NOMO-1 treated with DMSO at 0.1 percent for 48 hours (cell line): ENCODE measurements around the gene PACC1.
A peak's percentile ranks its signal among the peaks of the same experiment; 100 is the strongest.

Experiments
- DNase-seq: peaks from one replicate; lab custom pipeline; 2025; ENCODE audit not compliant: unreplicated experiment; lab: John Stamatoyannopoulos, UW

Gene PACC1

DNA sequence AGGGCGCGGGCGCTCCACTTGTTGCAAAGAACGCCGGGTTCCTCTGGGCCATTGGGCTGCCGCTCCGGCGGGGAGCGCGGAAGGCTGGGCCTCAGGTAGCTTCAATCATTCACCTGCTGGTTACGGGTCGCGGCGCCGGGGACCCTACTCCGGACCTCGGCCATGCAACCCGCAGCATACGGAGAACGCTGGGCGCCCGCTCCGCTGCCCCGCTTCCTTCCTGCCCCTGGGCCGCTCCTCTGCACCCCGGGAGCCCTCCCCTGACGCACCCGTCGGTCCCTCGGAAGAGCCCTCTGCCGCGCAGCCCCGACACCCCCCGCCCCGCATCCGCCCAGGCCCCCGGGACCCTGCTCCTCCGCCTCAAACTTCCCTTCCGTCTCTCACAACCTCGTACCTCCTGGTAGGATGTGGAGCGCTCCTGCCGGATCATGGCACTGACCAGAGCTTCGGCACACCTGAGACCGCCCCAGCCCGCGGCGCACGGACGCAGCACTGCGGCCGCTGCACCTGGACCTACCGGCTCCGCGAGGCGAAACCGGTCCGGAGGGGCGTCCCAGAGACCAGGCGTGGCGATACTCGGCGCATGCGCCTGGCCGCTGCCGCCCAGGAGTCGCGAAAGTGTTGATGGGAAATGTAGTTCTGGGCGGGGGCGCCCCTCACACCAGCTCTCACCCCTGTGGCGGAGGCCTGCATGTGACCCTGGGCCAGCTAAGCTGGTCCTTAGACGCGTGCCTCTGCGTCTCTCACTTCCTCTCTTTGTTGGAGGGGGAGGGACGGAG, at the start of gene PACC1:
TSS of gene PACC1 (minus strand) at position 559 of the 779 bp plus-strand sequence. CDS start at position 430, 129 bp downstream.
- DNase-seq: peak; percentile 100

DNA sequence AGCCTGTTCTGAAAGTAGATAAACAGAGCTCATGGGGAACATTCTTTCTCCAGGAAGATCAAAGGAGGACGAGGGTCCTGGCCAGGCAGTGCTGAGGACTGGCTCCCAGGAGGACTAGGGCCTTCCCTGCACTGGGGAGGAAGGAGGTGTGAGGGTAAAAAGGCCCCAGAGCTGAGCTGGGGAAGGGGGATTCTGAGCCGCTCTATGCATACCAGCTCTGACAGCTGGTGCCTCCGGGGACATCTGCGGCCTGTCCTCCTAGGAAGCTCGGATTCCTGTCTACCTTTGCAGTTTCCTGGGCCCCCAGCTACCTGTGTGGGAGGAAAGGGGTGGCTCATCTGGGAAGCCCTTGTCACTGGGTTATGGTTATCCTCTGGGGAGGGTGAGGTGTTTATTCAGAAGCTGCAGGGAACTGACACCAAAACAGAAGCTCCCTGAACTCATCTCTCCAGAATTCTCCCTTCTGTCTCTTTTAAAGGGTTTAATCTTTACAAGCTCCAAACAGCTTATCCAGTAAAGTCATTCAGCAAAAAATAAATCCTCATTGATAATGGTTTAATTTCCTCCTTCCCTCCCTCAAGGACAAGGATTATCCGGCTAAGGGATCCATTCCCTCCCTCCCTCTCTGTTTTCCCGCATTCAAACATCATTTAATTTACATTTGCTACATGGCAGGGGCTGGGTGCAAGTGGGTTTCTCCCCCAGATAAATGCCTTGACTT, 49.0 kb upstream of the PACC1 start:
- DNase-seq: no peak

DNA sequence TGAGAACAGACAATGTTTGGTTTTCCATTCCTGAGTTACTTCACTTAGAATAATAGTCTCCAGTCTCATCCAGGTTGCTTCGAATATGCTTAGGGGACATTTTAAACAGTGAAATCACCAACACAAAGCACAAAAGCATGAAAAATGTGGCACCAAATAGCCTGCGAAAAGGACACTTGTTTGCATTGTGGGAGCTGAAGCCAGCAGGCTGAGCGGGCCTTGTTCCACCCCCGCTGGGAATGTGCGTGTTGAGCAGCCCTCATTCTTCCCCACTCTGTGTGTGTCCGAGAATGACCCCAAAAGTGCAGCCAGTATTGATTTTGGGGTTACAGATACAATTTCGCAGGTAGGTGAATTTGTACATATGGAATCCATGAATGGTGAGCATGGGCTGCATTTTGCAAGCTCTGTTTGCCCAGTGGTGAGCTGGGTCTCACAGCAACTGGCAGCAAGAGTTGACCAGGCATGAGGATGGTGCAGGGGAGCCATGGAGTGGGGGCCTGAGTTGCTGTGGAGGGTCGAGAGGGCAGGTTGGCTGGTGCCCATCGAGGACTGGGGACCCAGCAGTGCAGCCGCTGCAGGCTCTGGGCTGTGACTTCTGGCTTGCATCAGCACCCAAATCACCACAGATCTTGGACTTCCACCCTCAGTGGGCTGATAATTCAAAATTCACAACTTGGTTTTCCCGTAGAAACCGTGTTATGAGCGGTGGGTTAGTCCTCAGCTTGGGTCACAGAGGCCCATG, 47.4 kb upstream of the PACC1 start:
- no peak for DNase-seq

DNA sequence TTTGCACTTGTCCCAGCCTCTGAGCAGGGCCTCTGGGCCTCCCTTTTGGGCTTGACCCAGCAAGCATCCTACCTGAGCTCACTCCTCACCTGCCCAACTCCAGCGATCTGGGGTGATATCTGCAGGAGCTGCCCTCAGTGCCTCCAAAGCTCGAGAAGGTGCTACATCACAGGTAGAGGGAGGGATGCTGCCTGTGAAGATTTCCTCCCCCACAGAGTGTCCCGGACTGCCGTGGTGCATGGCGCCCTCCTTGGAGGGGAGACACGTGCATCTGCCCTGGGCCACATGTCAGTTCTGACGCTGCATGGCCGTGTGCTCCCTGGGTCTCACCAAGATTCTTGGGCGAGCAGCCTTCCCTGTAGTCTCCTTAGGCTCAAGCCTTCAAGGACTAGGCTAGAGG, 45.7 kb upstream of the PACC1 start:
- DNase-seq: no peak

- DNase-seq: no peak
Measured at GRCh38 chr1:212459656-212460055, 45.0 kb upstream of the PACC1 start.

DNA sequence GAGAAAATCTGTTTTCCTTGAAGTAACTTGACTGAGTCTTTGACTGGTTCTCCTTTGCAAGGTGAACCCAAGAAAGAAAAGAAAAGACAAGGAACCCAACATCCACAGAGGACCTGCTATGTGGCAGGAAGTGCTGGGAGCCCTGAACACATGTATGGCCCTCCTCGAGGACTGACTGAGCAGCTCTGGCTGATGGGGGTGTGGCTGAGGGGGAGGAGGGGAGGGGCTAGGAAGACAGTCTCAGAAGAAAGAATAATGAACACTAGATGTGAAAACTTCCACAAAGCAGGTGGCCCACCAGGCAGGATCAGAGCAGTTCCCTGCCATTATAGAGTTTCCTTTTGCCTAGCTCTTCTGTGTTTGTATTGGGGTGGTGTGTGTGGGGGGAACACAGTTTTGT, 44.1 kb upstream of the PACC1 start:
- DNase-seq: no peak

DNA sequence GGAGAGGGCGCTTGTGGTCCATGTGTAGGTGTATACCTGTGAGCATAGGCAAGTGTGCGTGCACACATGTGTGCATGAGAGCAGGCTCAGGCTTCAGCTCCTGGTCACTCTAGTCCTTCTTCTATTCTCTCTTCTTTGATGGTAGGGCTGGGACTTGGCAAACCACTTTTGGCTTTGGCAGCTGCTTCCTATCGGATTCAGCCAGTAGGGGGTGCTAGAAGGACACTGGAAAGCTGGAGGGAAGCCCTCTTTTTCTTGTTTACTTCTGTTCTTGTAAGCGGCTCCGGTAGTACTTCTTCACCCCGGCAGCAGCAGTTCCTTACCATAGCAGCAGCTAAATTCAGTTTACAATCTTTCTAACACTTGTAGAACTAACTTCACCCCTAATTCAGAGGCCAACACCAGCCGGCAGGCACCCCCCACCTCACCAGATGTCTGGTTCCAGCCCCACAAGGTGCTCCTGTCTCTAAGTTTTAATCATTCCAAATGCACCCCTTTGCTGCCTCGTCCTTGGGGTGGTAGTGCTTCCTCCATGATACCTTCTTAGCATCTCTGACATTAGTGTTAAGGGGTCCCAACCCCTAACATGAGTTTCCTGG, 43.2 kb upstream of the PACC1 start:
- DNase-seq: peak; percentile 71

- DNase-seq: peak; percentile 66
Measured at GRCh38 chr1:212455803-212456528, 41.3 kb upstream of the PACC1 start.

GRCh38 chr1:212455401-212455800, 40.7 kb upstream of the PACC1 start:
- no peak for DNase-seq

DNA sequence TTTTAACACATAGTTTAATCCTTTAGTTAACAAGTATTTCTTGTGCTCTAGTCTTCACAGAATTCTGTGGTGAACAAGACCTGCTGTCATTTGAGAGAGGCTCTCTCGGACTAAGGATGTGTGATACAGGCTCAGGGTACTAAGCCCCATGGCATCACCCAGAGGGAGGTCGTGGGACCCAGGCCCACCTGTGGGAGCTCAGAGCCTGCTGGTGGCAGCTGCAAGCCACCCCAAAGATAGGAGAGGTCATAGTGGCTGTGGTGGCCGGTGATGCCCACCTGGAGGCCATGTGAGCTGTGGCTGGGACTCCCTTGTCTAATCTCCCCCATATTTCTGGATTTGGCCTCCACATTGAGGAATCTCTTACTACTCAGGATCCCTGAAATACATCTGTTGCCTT, 40.1 kb upstream of the PACC1 start:
- no peak for DNase-seq

- DNase-seq: no peak
Measured at GRCh38 chr1:212453156-212453857, 38.6 kb upstream of the PACC1 start.

DNA sequence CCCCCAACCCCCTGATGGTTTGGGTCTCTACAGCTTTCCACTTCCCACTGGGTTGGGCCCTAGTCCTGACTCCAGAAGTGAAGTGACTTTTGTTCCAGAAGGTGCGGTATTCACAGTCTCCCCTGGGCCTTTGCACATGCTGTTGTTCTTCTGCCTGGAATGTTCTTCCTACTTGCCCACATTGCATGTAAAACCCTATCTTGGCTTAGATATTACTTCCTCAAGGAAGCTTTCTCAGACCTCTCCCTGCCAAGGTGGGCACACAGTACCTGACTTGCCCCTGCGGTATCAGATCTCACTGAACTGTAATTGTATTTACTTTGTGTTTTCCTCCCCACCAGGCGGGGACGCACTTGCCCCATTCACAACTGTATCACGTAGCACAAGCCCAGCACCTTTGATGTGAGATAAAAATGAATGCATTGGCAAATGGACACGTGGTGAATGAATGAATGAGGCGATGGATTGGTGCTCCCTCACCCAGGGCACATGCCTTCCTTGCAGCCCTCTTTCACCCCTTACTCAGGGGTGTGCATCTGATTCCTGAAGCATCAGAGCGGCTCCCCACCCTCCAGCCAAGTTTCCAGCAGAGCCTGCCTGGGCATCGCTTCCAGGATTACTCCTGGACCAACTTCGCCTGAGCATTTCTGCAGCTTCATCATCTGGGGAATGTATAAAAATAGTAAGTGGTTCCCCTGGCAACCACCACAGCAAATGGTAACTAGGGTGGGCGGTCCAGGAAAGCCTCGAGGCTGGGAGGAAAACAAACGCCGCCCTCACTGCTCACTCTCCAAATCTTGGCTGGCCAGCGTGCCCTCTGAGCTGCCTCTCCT, 37.9 kb upstream of the PACC1 start:
- DNase-seq: no peak

- DNase-seq: no peak
Measured at GRCh38 chr1:212451416-212452322, 37.0 kb upstream of the PACC1 start.

DNA sequence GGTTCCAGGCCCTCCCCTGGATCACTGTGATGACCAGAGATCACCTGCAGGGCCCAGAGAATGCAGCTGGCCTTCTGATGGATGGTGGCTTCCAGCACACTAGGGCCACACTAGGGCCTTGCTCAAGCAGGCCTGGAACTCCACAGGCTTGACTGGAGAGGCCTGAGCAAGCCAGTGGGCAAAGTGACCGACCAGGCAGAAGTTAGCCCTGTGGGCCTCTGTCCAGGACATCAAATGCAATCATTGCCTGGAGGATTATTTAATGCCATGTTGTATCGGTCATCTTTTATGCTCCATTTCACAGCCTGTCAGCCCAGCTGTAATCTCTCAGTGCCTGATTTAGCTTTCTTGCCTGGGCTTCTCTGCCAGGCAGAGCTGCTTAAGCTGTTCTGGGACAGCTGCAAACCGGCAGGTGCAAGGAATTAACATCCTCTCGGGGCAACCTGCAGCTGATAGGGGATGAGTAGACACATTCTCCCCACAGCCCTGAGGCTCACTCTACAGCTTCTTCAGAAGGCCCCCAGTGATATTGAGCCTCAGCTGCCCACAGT, 35.7 kb upstream of the PACC1 start:
- no peak for DNase-seq

- no peak for DNase-seq
Measured at GRCh38 chr1:212447478-212447877, 32.8 kb upstream of the PACC1 start.

DNA sequence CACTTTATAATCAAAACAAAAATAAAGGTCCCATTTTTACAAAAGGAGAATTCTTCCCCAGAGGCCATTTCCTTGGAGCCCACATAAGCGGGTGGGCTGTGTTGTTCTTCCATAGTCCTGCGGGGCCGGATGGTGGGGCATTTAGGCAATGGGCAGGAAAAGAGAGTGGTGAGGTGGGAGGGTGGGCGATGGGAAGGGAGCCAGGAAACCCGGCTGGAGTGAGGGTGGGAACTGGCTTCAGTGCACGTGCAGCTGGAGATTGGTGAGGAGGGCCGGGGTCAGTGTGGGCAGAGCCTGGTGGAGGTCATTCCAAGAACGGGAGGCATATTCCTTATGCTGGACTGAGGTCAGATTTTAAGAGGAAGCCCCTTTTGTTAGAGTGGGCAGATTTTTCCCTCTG, 31.6 kb upstream of the PACC1 start:
- no peak for DNase-seq

DNA sequence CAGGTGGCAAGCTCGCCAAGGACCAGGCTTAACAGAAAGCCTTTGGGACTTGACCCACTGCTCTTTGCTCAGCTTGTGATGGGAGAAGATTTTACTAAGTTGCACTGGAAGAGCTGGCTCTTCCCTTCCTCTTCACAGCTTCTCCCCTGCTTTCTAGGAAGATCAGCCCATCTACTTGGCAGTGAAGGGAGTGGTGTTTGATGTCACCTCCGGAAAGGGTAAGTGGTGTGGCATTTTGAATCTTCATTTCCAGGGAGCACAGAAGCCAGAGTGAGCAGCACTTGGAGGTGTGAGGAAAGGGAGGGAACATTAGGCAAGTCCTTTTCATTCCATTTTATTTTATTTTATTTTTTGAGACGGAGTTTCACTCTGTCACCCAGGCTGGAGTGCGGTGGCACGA, 27.7 kb upstream of the PACC1 start:
- no peak for DNase-seq

- DNase-seq: no peak
Measured at GRCh38 chr1:212440419-212440818, 25.7 kb upstream of the PACC1 start.
